A549 (cell line): ENCODE results near the gene DNAH11. TPM values are rescaled to one million over a fixed set of nuclear protein-coding genes. Genes with fewer than 3 reads are reported as not detected.

Experiments used
- ATAC-seq, 2 experiments: fragments of 200-7000 bp in 1 of 2; fragments of >200 bp in 1 of 2; cut with Nextera tagmentation in 1 of 2; cut with Tn5 transposase in 1 of 2; 3 replicates each; pipeline versions ENCODE4 v1.8.0 to v1.9.1; 2018 to 2020; ENCODE audit warnings: mild to moderate bottlenecking in 1 of 2, moderate library complexity in 1 of 2
- CTCF ChIA-PET: fragments of 300-600 bp; sonication (Branson Sonifier 250); formaldehyde crosslinking; extraction: SDS; loops from one replicate; lab custom pipeline; 2021; ENCODE audit warnings: antibody characterized with exemption, inconsistent platforms; lab: Yijun Ruan, JAX
- POLR2A ChIA-PET: fragments of 350-600 bp; formaldehyde crosslinking; extraction: SDS; loops from one replicate; lab custom pipeline; 2021; ENCODE audit warnings: antibody characterized with exemption, inconsistent platforms; lab: Yijun Ruan, JAX
- DNase-seq, 2 experiments: peaks; one replicate each; pipeline versions ENCODE4 v3.0.0 to v3.0.0-alpha.2; 2011 to 2016; ENCODE audit warnings: low read depth in 1 of 2, low spot score in 1 of 2
- FAIRE-seq: peaks from 2 replicates; lab custom pipeline; 2011; peaks lifted over from hg19 to GRCh38; lab: Jason Lieb, UNC
- H3K27ac ChIP-seq, 2 experiments: fragments of >200 bp; sonication (Bioruptor Twin); formaldehyde crosslinking; 3 replicates each; pipeline ENCODE4 v1.5.1; 2016 to 2017
- H3K4me1 ChIP-seq: fragments of >200 bp; sonication (Bioruptor Twin); formaldehyde crosslinking; 3 replicates; pipeline ENCODE4 v1.6.1; 2016
- H3K4me2 ChIP-seq: fragments of >200 bp; sonication (Bioruptor Twin); formaldehyde crosslinking; 3 replicates; pipeline ENCODE4 v1.6.1; 2016
- H3K4me3 ChIP-seq: fragments of >200 bp; sonication (Bioruptor Twin); formaldehyde crosslinking; 3 replicates; pipeline ENCODE4 v1.5.1; 2016
- H3K9me3 ChIP-seq: fragments of >200 bp; sonication (Bioruptor Twin); formaldehyde crosslinking; 3 replicates; pipeline ENCODE4 v1.6.1; 2016
- BHLHE40 ChIP-seq: IDR thresholded peaks from 2 replicates; pipeline ENCODE4 v1.6.1; 2012; ENCODE audit warnings: low read depth, low read length, inconsistent platforms
- CBX8 ChIP-seq: fragments of 200-600 bp; sonication (generic); IDR thresholded peaks from 2 replicates; pipeline ENCODE4 v1.6.1; 2016
- CEBPB ChIP-seq, 2 experiments: fragments of >200 bp in 1 of 2; sonication (Bioruptor Twin) in 1 of 2; formaldehyde crosslinking in 1 of 2; IDR thresholded peaks; 2 replicates each; pipeline ENCODE4 v1.6.1; 2012 to 2016
- EHMT2 ChIP-seq: fragments of 200-600 bp; sonication (generic); IDR thresholded peaks from 2 replicates; pipeline ENCODE4 v1.6.1; 2016; ENCODE audit warnings: antibody characterized with exemption, low read depth, mild to moderate bottlenecking, moderate library complexity
- EP300 ChIP-seq, 2 experiments: fragments of >200 bp; sonication (Bioruptor Twin); formaldehyde crosslinking; IDR thresholded peaks; 2 replicates in 1 of 2; 3 replicates in 1 of 2; pipeline ENCODE4 v1.6.1; 2016 to 2017
- FOXS1 ChIP-seq: fragments of 250-450 bp; sonication (Bioruptor Pico); IDR thresholded peaks from 2 replicates; pipeline ENCODE4 v1.5.0; 2020; ENCODE audit warnings: mild to moderate bottlenecking, moderate library complexity
- GATA3 ChIP-seq: IDR thresholded peaks from 2 replicates; pipeline ENCODE4 v1.6.1; 2012; ENCODE audit warnings: borderline replicate concordance
- HDAC2 ChIP-seq: fragments of 200-600 bp; sonication (generic); IDR thresholded peaks from 2 replicates; pipeline ENCODE4 v1.6.1; 2016
- HEYL ChIP-seq: fragments of 250-450 bp; sonication (Bioruptor Pico); IDR thresholded peaks from 2 replicates; pipeline ENCODE4 v1.8.0; 2021; ENCODE audit warnings: mild to moderate bottlenecking, moderate library complexity
- HOXB5 ChIP-seq: fragments of 250-450 bp; sonication (Bioruptor Pico); IDR thresholded peaks from 2 replicates; pipeline ENCODE4 v1.5.0; 2020; ENCODE audit warnings: mild to moderate bottlenecking, moderate library complexity
- KDM5A ChIP-seq: fragments of 200-600 bp; sonication (generic); IDR thresholded peaks from 2 replicates; pipeline ENCODE4 v1.6.1; 2016; ENCODE audit warnings: antibody characterized with exemption, mild to moderate bottlenecking
- MAFK ChIP-seq: fragments of 450-650 bp; IDR thresholded peaks from 2 replicates; pipeline ENCODE4 v1.6.1; 2014; ENCODE audit not compliant: partially characterized antibody
- MYC ChIP-seq: IDR thresholded peaks from 2 replicates; pipeline ENCODE4 v1.6.1; 2012; ENCODE audit warnings: mild to moderate bottlenecking, inconsistent platforms, low read length, improper control_type of control experiment, borderline replicate concordance
- NFE2L2 ChIP-seq: fragments of 150-350 bp; conservative IDR thresholded peaks from 2 replicates; pipeline ENCODE4 v1.6.1; 2014; ENCODE audit warnings: low read length
- NPAS2 ChIP-seq: fragments of 250-450 bp; sonication (Bioruptor Pico); IDR thresholded peaks from 2 replicates; pipeline ENCODE4 v1.8.0; 2022; ENCODE audit warnings: mild to moderate bottlenecking, moderate library complexity, borderline replicate concordance
- POLR2AphosphoS2 ChIP-seq: conservative IDR thresholded peaks from 2 replicates; pipeline ENCODE4 v1.6.1; 2012; ENCODE audit warnings: low read length, improper control_type of control experiment, inconsistent platforms
- RAD21 ChIP-seq, 2 experiments: fragments of >200 bp in 1 of 2; sonication (Bioruptor Twin) in 1 of 2; formaldehyde crosslinking in 1 of 2; IDR thresholded peaks in 1 of 2; conservative IDR thresholded peaks in 1 of 2; 2 replicates in 1 of 2; 3 replicates in 1 of 2; pipeline ENCODE4 v1.6.1; 2012 to 2018; ENCODE audit warnings: inconsistent platforms in 1 of 2
- RFX5 ChIP-seq: fragments of 450-650 bp; IDR thresholded peaks from 2 replicates; pipeline ENCODE4 v1.7.1; 2014; ENCODE audit warnings: antibody characterized with exemption, mild to moderate bottlenecking, moderate library complexity
- RNF2 ChIP-seq: fragments of 200-600 bp; sonication (generic); IDR thresholded peaks from 2 replicates; pipeline ENCODE4 v1.6.1; 2016; ENCODE audit warnings: low read depth, mild to moderate bottlenecking, antibody characterized with exemption, moderate library complexity, borderline replicate concordance
- SMC3 ChIP-seq: fragments of >200 bp; sonication (Bioruptor Twin); formaldehyde crosslinking; IDR thresholded peaks from 3 replicates; pipeline ENCODE4 v1.6.1; 2018; ENCODE audit warnings: inconsistent platforms
- SREBF2 ChIP-seq: fragments of 450-650 bp; IDR thresholded peaks from 2 replicates; pipeline ENCODE4 v1.6.1; 2014; ENCODE audit warnings: mild to moderate bottlenecking, moderate library complexity
- ZC3H11A ChIP-seq: fragments of 450-650 bp; IDR thresholded peaks from 2 replicates; pipeline ENCODE4 v1.6.1; 2014; ENCODE audit warnings: antibody characterized with exemption, mild to moderate bottlenecking
- WGBS: methylation state at CpG from one replicate; pipeline ENCODE4 v1.1.6; 2017; ENCODE audit errors: missing lambda C conversion rate; 5-methylcytosine and 5-hydroxymethylcytosine counted together
- polyA plus RNA-seq, 4 experiments: library from polyadenylated mRNA; depleted of rRNA in 3 of 4; stranded (reverse); fragments of >200 nt; fragmentation: RNase III in 1 of 4; extraction: RNeasy Plus Mini Kit Qiagen cat#74134 plus additional on column Dnase treatment in 1 of 4; gene quantifications; 2 replicates in 3 of 4; 3 replicates in 1 of 4; pipeline ENCODE4 v1.2.3, GENCODE V29; 2011 to 2017
- TF ChIP-seq, protein P1 (sequence below): fragments of 450-650 bp; IDR thresholded peaks from 2 replicates; pipeline ENCODE4 v1.6.1; 2014; ENCODE audit warnings: antibody characterized with exemption
- TF ChIP-seq, protein P2 (sequence below): fragments of 150-350 bp; IDR thresholded peaks from 2 replicates; pipeline ENCODE4 v1.6.1; 2014; ENCODE audit warnings: low read depth, mild to moderate bottlenecking, low read length
- TF ChIP-seq, protein P3 (sequence below): IDR thresholded peaks from 2 replicates; pipeline ENCODE4 v1.6.1; 2012; ENCODE audit warnings: low read depth, borderline replicate concordance
- TF ChIP-seq, protein P4 (sequence below): IDR thresholded peaks from 2 replicates; pipeline ENCODE4 v1.6.1; 2012
- TF ChIP-seq, protein P5 (sequence below): fragments of >200 bp; sonication (Bioruptor Twin); formaldehyde crosslinking; IDR thresholded peaks from 3 replicates; pipeline ENCODE4 v1.6.1; 2016

Gene DNAH11
- polyA plus RNA-seq, 2 of the 4 experiments (the other 2 are of a cell fraction): 0.03 to 0.13 TPM

DNA sequence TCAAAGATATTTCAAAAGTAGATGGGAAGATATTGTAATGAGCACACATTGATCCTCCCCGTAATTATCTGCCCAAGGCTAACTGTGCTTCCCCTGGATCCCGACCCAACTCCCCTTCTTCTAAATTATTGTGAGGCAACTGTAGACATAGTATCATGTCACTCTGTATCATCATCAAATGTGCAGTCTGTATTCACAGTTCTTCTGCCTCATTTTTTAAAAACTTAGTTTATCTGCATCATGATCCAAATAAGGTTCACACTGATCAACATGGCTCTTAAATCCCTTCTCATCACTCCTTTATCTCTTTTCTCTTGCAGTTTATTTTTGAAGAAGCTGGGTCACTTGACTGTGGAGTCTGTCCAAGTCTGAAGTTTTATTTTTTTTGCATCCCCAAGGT, 375.4 kb downstream of the DNAH11 start:
- WGBS: 69% methylated on average over 2 of the region's 2 CpGs
- TF ChIP-seq HEYL (CRISPR knock-in tag): no peak
- no peak for TF ChIP-seq HOXB5 (CRISPR knock-in tag)
- TF ChIP-seq, protein P1, sequence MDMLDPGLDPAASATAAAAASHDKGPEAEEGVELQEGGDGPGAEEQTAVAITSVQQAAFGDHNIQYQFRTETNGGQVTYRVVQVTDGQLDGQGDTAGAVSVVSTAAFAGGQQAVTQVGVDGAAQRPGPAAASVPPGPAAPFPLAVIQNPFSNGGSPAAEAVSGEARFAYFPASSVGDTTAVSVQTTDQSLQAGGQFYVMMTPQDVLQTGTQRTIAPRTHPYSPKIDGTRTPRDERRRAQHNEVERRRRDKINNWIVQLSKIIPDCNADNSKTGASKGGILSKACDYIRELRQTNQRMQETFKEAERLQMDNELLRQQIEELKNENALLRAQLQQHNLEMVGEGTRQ: no peak
- no peak for TF ChIP-seq GATA3
- TF ChIP-seq, protein P2, sequence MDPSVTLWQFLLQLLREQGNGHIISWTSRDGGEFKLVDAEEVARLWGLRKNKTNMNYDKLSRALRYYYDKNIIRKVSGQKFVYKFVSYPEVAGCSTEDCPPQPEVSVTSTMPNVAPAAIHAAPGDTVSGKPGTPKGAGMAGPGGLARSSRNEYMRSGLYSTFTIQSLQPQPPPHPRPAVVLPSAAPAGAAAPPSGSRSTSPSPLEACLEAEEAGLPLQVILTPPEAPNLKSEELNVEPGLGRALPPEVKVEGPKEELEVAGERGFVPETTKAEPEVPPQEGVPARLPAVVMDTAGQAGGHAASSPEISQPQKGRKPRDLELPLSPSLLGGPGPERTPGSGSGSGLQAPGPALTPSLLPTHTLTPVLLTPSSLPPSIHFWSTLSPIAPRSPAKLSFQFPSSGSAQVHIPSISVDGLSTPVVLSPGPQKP: no peak
- no peak for TF ChIP-seq RAD21 (conservative IDR thresholded peaks at IDR 0.05 in 1 of 2, IDR thresholded peaks at IDR 0.05 in 1 of 2)
- no peak for TF ChIP-seq ZC3H11A
- no peak for TF ChIP-seq FOXS1 (CRISPR knock-in tag)
- TF ChIP-seq RNF2: no peak
- no peak for TF ChIP-seq CBX8
- TF ChIP-seq POLR2AphosphoS2: no peak
- TF ChIP-seq, protein P3, sequence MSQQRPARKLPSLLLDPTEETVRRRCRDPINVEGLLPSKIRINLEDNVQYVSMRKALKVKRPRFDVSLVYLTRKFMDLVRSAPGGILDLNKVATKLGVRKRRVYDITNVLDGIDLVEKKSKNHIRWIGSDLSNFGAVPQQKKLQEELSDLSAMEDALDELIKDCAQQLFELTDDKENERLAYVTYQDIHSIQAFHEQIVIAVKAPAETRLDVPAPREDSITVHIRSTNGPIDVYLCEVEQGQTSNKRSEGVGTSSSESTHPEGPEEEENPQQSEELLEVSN: no peak
- no peak for TF ChIP-seq SMC3
- TF ChIP-seq NPAS2 (CRISPR knock-in tag): no peak
- TF ChIP-seq, protein P4, sequence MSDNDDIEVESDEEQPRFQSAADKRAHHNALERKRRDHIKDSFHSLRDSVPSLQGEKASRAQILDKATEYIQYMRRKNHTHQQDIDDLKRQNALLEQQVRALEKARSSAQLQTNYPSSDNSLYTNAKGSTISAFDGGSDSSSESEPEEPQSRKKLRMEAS: no peak
- TF ChIP-seq, protein P5, sequence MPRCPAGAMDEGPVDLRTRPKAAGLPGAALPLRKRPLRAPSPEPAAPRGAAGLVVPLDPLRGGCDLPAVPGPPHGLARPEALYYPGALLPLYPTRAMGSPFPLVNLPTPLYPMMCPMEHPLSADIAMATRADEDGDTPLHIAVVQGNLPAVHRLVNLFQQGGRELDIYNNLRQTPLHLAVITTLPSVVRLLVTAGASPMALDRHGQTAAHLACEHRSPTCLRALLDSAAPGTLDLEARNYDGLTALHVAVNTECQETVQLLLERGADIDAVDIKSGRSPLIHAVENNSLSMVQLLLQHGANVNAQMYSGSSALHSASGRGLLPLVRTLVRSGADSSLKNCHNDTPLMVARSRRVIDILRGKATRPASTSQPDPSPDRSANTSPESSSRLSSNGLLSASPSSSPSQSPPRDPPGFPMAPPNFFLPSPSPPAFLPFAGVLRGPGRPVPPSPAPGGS: no peak
- no peak for TF ChIP-seq MYC
- TF ChIP-seq EHMT2: no peak
- TF ChIP-seq NFE2L2: no peak
- no peak for TF ChIP-seq EP300 (IDR thresholded peaks at IDR 0.05)
- FAIRE-seq (no peak), ATAC-seq (no peak), DNase-seq (no peak)
- H3K4me1 ChIP-seq: no peaks in the 10 kb centered on the region
- CTCF ChIA-PET: no interaction called here
- no peak overlapping the region for H3K4me2 ChIP-seq
- no peak overlapping the region for H3K27ac ChIP-seq
- no peak overlapping the region for H3K4me3 ChIP-seq
- POLR2A ChIA-PET: no interaction called here
- no peaks in the 10 kb centered on the region for H3K9me3 ChIP-seq

DNA sequence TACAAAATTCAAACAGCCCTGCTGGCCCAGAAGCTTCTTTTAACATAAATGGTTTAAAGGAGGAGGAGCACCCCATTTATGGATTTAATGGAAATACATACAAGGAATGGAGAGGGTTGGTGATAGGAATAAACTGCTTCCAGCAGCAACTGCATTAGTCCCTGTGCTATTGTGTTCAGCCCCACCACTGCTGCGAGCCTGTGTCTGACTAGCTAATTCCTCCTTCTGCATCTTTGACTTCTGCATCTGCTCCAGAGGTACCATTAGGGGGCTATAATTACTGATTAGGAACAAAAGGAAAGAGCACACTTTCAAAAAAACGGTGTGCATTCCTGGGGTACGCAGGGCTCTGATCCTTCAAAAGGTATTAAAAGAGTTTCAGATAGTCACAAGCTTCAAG, 378.1 kb downstream of the DNAH11 start:
- ChIA-PET POLR2A (no interaction called here), CTCF (interaction anchor here (0.6 kb wide), 1 partner anchor 54 kb away, joined by 4 read pairs; no protein-coding TSS in a partner anchor)
- no peak for TF ChIP-seq KDM5A
- TF ChIP-seq SREBF2: no peak
- no peak for TF ChIP-seq BHLHE40
- no peak for TF ChIP-seq RFX5
- TF ChIP-seq CEBPB (IDR thresholded peaks at IDR 0.05): no peak
- TF ChIP-seq MAFK: no peak
- TF ChIP-seq, protein P1: no peak
- no peak for TF ChIP-seq HEYL (CRISPR knock-in tag)
- no peak for TF ChIP-seq RAD21 (conservative IDR thresholded peaks at IDR 0.05 in 1 of 2, IDR thresholded peaks at IDR 0.05 in 1 of 2)
- no peak for TF ChIP-seq HDAC2
- ATAC-seq: no peak
- 48% methylated on average over 3 of the region's 3 CpGs for WGBS
- no peaks in the 10 kb centered on the region for H3K9me3 ChIP-seq
- no peak for DNase-seq
- FAIRE-seq: no peak
- H3K4me1 ChIP-seq: peaks cover 6% of the 10 kb centered on the region; the same call in 1 of the 3 replicates
- no peak overlapping the region for H3K4me3 ChIP-seq
- no peak overlapping the region for H3K4me2 ChIP-seq
- no peak overlapping the region for H3K27ac ChIP-seq
